Measurements from ENCODE around the gene PIK3R2. TPM values are rescaled to one million over a fixed set of nuclear protein-coding genes. Genes with fewer than 3 reads are reported as not detected.

Gene PIK3R2
- total and polyA plus RNA-seq, 2 of the 8 experiments (the other 6 are each of a cell fraction or from before 2014, with no cell fraction given), result 21.7 to 57.1 TPM

DNA sequence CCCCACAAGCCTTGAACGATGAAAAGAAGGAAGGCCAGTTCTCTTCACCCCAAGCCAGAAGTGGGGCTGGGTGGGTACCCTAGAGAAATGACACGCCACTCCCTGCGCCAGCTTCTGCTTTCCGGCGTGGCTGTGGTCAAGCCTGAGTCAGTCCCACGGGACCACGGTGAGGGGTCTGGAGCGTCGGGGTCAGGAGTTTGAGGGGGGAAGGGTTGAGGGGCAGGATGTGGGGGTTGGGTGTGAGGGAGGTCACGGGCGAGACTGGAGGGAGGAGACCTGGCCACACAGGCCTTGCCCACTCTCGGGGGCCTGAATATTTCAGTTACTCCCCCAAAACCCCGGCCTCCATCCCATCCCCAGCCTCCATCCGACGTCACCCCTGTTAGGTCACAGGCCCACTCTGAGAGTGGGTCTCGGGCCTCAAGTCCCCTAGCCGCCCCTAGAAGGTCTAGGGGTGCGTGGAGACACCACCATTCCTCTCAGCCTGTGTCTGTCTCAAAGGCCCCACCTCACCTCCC, 20.1 kb downstream of the PIK3R2 start:
- Histone ChIP-seq H3K4me2 (ENCODE audit: insufficient read depth in 1 of 2, low read depth in 2 of 2, low read length in 2 of 2) (peak overlapping the region; percentile 61 to 81), H3K36me3 (ENCODE audit: control insufficient read depth in 2 of 4, insufficient read depth in 4 of 4, low read length in 3 of 4) (peaks cover 4 to 12% (median 7%) of the 10 kb centered on the region in 4 experiments; a peak in 6 of 8 replicates), H3K23me2 (ENCODE audit: low read depth, low read length) (peaks cover 6% of the 10 kb centered on the region; the same call in 1 of the 2 replicates), H3K4me1 (replicated peaks in 1 of 4; ENCODE audit: control insufficient read depth in 3 of 4, insufficient read depth in 4 of 4, low read length in 3 of 4) (peaks cover 0 to 5% (median 2%) of the 10 kb centered on the region in 4 experiments; a peak in 2 of 7 replicates), H2AK5ac (ENCODE audit: low read depth, low read length) (no peak overlapping the region), H3K9me3 (ENCODE audit: insufficient read depth in 2 of 2, low read depth in 1 of 2, low read length in 1 of 2) (no peaks in the 10 kb centered on the region), H3K23ac (ENCODE audit: insufficient read length) (no peak overlapping the region), H3K79me1 (ENCODE audit: low read depth, low read length) (no peaks in the 10 kb centered on the region), H3K4ac (replicated peaks; ENCODE audit: insufficient read length, low read depth, low read length) (no peak overlapping the region), H2BK15ac (ENCODE audit: low read length) (peak overlapping the region; percentile 81; the same call in 1 of the 2 replicates), H3K4me3 (ENCODE audit: extremely low read depth in 1 of 4, insufficient read depth in 2 of 4, low read depth in 3 of 4, low read length in 4 of 4) (peak overlapping the region in 2 of 4 experiments; percentile 67 to 81; a peak in 4 of 8 replicates), H2BK12ac (ENCODE audit: low read depth, low read length) (peak overlapping the region; percentile 22; the same call in 1 of the 2 replicates), H3K27me3 (replicated peaks in 1 of 4; ENCODE audit: control insufficient read depth in 3 of 4, extremely low read depth in 1 of 4, insufficient read depth in 3 of 4, low read length in 3 of 4) (peaks cover 0 to 17% (median 7%) of the 10 kb centered on the region in 4 experiments; a peak in 5 of 7 replicates), H4K20me1 (replicated peaks in 1 of 2; ENCODE audit: control insufficient read depth in 1 of 2, insufficient read depth in 2 of 2, low read length in 2 of 2) (peaks cover 0 to 1% of the 10 kb centered on the region in 2 experiments), H2AFZ (ENCODE audit: low read length) (no peak overlapping the region; the same call in 1 of the 2 replicates), H2BK20ac (ENCODE audit: low read length) (no peak overlapping the region), H4K91ac (replicated peaks; ENCODE audit: insufficient read length, low read length) (no peak overlapping the region), H2BK5ac (ENCODE audit: low read depth, low read length) (peak overlapping the region; percentile 86; the same call in 1 of the 2 replicates), H3K79me2 (ENCODE audit: control insufficient read depth in 1 of 2, insufficient read depth in 2 of 2, low read length in 2 of 2) (no peaks in the 10 kb centered on the region), H4K8ac (ENCODE audit: extremely low read depth, insufficient read depth, low read length) (peak overlapping the region; percentile 54), H2BK120ac (replicated peaks; ENCODE audit: low read depth, low read length) (no peak overlapping the region), H3K27ac (ENCODE audit: low read depth, low read length) (no peak overlapping the region), H3K9ac (replicated peaks in 1 of 4; ENCODE audit: extremely low read depth in 1 of 4, low read depth in 3 of 4, low read length in 3 of 4) (peak overlapping the region in 1 of 4 experiments; percentile 20; a peak in 1 of 7 replicates), H3K14ac (ENCODE audit: insufficient read length) (no peak overlapping the region), H4K5ac (ENCODE audit: insufficient read length, low read depth, low read length) (peak overlapping the region; percentile 39), H3K18ac (ENCODE audit: extremely low read depth, low read length) (peak overlapping the region; percentile 7; the same call in 1 of the 2 replicates), H3K56ac (replicated peaks; ENCODE audit: insufficient read length, low read depth, low read length) (no peak overlapping the region)
- CTCF ChIA-PET (ENCODE audit: partially characterized antibody), result interaction anchor here (0.8 to 1.2 kb wide), 3 partner anchors 18 to 82 kb away, joined by 3 to 4 read pairs (median 3); no protein-coding TSS in a partner anchor
- POLR2A ChIA-PET (ENCODE audit: partially characterized antibody), result interaction anchor here (0.6 to 1.8 kb wide), 7 partner anchors 9 to 128 kb away, joined by 3 to 7 read pairs (median 4); no protein-coding TSS in a partner anchor
- FAIRE-seq (no peak), DNase-seq (ENCODE audit: low read depth in 1 of 2, low spot score in 2 of 2) (no peak)
- 83% methylated on average over 16 of the region's 18 CpGs; no CpG with 5 or more reads in 1 of the 2 experiments for WGBS, 2 experiments (ENCODE audit: extremely low coverage in 1 of 2, insufficient coverage in 1 of 2, insufficient read length in 1 of 2, insufficient replicate concordance in 2 of 2, low coverage in 1 of 2, low lambda C conversion rate in 2 of 2, missing lambda C conversion rate in 1 of 2)
- TF ChIP-seq SP4 (IDR thresholded peaks at IDR 0.05; ENCODE audit: low read length) (0 out of 2 replicates have a peak, but pooled peaks have one; percentile 9), SIN3A (conservative IDR thresholded peaks at IDR 0.05 in 1 of 2, IDR thresholded peaks at IDR 0.05 in 1 of 2; ENCODE audit: low read depth in 1 of 2, low read length in 2 of 2) (no peak), YY1 (IDR thresholded peaks at IDR 0.05; ENCODE audit: low read depth, low read length) (no peak)
